Stimulated activated CD4-positive, alpha-beta T cell treated with anti-CD3 and anti-CD28 coated beads, Interleukin-1b, Interleukin-23, amount 100 ng/mL, for 1 hour (primary cell): ENCODE measurements around the gene ELF3.
"Not testable (repeated sequence)": the region's sequence is repeated elsewhere in the genome, so short reads cannot be mapped to it uniquely, and the experiment has no call there.

ENCODE experiments used
- DNase-seq, 2 donors: peaks; one replicate each; pipeline ENCODE4 v3.0.0-alpha.2; 2020; ENCODE audit warnings: low read depth in 2 of 2

ELF3 gene

DNA sequence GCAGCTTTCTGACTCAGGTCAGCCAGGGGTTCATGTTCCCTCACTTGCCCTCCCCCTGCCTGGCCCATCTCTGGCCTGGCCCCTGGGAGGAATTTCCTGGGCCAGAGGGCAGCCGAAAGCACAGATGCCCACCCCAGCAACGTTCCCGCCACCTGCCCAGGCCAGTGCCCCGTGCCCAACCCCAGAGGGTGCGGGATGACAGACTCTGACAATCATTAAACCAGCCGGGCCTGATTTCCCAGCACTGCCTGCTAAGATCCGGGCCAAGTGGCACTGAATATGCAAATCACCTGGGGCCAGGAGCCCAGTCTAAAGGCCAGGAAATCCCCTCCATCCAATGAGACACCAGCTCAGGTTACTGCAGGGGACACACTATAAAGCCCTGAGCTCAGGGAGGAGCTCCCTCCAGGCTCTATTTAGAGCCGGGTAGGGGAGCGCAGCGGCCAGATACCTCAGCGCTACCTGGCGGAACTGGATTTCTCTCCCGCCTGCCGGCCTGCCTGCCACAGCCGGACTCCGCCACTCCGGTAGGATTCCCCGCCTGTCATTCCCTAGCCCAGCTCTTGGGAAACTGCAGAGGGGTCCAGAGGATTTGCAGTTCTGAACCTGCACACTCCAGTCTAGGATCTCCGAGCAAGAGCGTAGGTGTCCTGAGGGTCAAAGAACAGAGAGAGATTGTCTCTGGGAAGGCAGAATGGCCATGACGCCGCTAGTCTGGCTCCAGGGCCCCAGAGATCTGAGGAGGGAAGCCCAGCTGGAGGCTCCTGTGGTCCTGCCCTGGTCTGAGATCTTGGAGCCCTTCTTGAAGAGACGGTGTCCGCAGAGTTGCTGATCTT, at the start of gene ELF3:
ELF3 (plus strand) TSS at position 408 of the 836 bp plus-strand sequence. CDS start 550 bp downstream, outside the sequence.
- DNase-seq = no peak

DNA sequence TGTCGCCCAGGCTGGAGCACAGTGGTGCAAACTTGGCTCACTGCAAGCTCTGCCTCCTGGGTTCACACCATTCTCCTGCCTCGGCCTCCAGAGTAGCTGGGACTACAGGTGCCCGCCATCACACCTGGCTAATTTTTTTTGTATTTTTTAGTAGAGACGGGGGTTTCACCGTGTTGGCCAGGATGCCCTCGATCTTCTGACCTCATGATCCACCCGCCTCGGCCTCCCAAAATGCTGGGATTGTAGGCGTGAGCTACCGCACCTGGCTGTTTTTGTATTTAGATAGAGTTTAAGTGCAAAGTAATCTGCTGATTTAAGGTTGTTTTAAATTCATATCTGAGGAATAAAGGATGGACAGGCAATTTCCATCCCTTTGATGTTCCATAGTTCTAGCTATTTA, 48.0 kb upstream of the ELF3 start:
- DNase-seq = not testable (repeated sequence)

DNA sequence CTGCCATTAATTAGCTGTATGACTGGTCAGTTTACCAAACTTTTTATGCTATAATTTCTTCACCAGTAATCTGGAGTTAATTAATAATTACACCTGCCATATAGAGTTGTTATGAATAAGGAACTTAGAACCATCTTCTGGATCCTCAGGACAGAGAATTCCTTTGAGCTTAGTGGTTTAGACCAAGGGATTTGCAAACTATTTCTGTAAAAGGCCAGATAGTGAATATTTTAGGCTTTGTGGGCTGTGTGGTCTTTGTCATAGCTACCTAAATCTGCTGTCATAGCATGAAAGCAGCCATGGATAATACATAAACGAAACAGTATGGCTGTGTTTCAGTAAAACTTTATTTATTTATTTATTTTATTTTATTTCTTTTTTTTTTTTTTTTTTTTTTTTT, 46.1 kb upstream of the ELF3 start:
- no peak for DNase-seq

DNA sequence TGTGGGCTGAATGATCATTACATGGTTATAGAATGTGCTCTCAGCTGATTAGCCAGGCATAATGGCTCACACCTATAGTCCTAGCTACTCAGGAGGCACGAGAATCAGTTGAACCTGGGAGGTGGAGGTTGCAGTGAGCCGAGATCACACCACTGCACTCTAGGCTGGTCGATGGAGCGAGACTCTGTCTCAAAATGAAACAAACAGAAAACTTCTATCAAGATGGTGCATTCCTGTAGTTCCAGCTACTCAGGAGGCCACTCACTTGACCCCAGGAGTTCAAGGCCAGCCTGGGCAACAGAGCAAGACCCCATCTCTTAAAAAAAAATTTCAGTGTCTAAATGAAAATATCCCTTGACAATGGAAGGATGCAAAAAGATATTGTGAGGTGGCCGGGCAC, 44.2 kb upstream of the ELF3 start:
- no peak for DNase-seq

DNA sequence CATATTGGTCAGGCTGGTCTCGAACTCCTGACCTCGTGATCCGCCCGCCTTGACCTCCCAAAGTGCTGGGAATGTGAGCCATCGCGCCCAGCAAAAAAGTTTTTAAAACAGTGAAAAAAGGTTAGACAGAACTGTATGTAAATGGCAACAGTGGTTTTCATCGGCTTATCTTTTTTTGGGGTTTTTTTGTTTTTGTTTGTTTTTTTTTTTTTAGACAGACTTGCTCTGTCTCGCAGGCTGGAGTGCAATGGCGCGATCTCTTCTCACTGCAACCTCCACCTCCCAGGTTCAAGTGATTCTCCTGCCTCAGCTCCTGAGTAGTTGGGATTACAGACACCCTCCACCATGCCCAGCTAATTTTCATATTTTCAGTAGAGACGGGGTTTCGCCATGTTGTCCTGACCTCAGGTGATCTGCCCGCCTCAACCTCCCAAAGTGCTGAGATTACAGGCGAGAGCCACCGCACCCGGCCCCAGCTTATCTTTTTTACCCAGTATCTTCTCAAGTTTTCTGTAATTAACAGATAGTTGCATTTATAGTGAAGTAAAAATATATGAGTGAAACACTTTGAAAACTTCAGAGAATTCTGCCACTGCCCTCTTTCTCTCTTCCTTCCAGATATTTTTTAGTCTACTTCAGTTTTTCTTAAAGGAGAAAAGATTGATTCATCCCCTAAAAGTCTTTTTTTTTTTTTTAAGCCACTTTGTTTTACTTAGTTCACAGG, 42.0 kb upstream of the ELF3 start:
- no peak for DNase-seq

DNA sequence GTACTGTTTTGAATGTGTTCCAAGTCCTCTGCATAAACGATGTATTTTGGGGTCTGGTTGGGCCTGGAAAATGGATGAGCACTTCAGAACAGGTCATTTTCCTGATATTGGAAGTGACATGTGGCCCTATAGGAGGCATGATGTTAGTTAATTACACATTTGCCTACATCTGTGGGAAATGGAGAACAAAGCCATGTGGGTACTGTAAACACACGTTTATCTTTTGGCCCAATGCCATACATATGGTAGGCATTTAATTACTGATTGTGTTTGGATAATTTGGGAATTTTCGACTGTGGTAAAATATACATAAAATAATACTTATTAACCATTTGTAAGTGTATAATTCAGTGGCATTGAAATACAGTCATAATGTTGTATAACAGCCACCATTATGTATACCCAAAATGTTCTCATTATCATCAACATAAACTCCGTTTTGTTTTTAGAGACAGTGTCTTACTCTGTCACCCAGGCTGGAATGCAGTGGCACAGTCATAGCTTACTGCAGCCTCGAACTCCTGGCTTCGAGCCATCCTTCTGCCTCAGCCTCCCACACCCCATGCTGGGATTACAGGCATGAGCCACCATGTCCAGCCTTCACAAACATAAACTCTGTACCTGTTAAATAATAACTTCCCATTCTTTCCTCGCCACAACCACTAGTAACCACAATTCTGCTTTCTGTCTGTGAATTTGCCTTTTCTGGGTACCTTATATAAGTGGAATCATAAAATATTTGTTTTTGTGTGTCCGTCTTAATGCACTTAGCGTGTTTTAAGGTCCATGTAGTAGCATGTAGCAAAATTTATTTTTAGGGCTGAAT, 39.8 kb upstream of the ELF3 start:
- DNase-seq = no peak

DNA sequence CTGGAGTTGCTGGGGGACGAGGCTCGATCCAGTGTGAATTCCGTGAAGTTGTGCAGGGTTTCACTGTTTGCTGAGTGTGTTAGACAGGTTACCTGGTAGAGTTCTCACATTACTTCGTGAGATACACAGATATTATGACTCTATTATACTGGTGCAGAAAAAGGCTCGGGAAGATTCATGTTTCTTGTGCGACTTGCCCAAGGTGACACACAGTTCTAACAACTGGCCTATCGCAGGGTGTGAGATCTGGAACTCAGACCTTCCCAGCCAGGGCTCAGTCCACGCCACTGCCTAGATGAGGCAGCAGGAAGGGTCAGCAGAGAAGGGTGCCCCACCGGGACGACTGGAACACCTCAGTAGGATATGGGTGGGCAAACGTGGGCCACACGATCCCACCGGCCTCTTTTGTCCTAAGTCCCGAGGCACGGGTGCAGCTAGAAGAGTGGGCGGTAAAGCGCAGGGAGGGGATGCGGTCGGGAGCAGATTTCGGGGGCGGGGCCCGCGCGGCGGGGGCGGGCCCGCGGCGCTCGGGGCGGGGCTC, 28.2 kb upstream of the ELF3 start:
- peak; percentile 21 to 57 for DNase-seq

DNA sequence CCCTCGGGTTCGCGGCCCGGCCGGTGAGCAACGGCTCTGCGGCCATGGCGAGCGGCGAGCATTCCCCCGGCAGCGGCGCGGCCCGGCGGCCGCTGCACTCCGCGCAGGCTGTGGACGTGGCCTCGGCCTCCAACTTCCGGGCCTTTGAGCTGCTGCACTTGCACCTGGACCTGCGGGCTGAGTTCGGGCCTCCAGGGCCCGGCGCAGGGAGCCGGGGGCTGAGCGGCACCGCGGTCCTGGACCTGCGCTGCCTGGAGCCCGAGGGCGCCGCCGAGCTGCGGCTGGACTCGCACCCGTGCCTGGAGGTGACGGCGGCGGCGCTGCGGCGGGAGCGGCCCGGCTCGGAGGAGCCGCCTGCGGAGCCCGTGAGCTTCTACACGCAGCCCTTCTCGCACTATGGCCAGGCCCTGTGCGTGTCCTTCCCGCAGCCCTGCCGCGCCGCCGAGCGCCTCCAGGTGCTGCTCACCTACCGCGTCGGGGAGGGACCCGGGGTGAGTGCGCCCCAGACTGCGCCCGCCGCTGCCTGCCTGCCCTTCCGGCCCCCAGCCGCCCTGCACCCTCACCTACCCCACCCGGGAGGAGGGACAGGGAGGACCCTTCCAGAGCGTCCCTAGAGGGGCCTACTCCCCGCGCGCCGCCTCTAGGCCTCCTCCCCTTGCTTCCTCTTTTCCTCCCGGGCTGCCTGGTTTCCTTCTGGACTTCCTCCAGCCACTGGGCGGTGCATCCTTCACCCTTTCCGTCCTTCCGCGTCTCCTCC, 27.6 kb upstream of the ELF3 start, which contains the start of gene RNPEP:
RNPEP (plus strand) TSS at position 26 of the 757 bp plus-strand sequence; CDS start at position 45, 19 bp downstream.
- peak in 1 of 2 donors; percentile 9 for DNase-seq

DNA sequence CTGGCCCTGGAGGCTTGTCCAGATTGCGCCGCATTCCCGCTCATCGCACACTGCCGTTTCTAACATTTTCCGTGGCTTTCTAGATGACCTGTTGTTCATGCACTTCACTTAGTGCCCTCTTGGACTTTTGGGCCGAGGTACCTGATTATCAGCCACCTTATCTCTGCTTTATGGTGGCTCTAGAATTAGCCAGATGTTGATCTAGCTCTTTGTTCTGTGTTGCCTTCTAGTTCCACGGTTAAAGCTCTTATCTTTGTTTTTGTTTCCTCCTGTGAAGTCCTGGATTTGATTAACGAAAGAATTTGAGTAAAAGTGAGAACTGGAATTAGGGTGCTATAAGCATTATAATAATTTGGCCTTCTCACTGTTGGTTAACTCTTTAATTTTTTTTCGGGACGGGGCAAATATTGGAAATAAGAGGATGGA, 27.0 kb upstream of the ELF3 start:
- DNase-seq = no peak

DNA sequence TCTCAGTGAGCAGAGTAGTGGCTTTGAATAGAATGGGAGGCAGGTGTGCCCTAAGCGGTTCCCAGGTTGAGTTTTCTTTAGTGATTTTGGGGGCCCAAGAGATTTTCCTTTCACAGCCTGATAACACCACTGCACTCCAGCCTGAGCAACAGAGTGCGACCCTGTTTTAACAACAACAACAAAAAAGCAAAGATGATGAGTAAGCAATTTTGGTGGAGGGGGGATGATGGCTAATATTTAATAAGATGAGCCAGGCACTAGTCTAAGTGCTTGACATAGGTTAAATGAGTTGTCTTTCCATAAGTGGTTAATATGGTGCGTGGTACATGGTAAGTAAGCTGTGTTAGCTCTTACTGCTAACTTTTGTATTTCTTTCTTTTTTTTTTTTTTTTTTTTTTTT, 25.9 kb upstream of the ELF3 start:
- no peak for DNase-seq

DNA sequence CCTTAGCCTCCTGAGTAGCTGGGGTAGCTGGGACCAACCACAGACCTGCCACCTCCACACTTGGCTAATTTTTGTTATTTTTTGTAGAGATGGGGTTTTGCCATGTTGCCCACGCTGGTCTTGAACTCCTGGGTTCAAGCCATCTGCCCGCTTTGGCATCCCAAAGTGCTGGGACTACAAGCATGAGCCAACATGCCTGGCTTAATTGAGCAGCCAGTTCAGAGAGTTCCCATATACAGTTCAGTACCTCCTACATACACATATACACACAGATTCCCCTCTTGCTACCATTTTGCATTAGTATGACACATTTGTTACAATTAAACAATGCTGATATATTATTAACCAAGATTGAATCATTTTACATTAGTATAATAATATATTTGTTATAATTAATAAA, 25.0 kb upstream of the ELF3 start:
- no peak for DNase-seq

DNA sequence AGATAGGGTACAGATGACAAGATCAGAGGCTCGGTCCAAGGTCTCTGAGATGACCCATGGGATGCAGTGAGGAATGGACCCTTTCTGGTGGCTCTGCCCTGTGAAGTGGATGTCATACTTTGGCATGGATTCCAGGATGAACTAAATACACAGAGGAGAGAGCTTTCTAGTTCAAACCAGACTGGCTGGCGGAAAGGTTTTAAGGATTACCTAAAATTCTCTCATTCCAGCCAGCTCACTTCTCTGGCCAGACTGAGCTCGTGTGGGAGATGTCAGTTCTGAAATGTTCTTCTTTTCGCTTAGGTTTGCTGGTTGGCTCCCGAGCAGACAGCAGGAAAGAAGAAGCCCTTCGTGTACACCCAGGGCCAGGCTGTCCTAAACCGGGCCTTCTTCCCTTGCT, 21.8 kb upstream of the ELF3 start:
- DNase-seq = no peak

DNA sequence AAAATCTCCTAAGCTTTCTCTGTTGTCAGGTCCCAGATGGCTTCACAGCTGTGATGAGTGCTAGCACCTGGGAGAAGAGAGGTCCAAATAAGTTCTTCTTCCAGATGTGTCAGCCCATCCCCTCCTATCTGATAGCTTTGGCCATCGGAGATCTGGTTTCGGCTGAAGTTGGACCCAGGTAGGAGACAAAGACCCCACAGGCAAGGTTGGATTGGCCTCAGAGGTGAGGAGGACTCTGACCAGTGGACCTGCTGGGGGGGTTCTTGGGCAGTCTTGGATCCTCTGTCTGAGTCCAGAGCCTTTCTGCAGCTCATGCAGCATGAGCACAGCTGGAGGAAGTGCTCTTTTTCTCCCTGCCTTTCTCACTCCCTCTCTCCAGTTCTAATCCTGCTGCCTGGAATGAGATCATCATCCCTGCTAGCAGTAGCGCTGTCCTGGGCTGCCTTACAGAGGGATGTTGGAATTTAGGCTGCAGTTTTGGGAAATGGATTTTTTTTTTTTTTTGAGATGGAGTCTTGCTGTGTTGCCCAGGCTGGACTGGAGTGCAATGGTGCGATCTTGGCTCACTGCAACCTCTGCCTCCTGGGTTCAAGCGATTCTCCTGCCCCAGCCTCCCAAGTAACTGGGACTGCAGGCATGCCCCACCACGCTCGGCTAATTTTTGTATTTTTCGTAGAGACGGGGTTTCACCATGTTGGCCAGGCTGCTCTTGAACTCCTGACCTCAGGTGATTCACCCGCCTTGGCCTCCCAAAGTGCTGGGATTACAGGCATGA, 20.8 kb upstream of the ELF3 start:
- no peak for DNase-seq

DNA sequence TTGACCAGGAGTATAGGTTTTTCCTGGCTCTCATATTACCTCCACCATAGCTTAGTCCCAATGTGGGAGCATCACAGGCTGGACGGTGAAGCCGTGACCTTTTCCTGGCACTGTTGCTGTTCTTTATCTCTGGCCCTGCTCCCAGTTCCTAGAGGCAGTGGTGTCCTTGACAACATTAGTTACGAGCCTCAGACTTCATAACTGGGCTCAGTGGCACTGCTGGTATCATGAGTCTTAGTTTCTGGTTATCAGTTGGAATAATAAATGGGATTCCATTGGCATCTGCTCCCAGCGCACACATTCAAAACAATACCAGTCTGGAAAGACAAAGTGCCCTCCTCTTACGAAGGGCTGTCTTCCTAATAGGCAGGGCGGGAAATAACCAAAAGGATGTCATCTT, 20.0 kb upstream of the ELF3 start:
- DNase-seq = no peak

DNA sequence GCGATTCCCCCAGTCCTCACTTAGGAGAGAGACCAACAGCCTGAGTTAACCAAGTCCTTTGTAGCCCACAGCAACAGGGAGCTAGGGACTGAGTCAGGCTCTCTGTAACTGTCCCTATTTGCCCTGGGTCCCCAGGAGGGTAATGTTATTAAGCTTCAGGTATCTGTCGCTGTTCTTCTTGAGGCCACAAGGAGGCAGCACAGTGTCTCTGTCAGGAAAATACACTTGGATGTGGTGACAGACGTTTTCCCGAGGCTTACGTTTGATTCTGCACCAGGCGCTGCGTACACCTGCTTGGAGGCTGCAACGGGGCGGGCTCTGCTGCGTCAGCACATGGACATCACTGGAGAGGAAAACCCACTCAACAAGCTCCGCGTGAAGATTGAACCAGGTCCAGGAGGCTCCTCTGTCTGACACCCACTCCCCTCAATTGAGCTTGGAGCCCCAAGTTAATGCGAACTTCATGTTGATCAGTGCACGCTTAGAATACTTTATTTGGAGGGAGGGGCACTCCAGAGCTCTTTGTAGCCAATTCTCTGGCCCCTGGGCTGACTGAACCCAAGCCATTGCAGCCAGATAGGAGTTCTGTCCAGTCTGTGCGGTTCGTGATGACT, 10.7 kb upstream of the ELF3 start:
- no peak for DNase-seq

DNA sequence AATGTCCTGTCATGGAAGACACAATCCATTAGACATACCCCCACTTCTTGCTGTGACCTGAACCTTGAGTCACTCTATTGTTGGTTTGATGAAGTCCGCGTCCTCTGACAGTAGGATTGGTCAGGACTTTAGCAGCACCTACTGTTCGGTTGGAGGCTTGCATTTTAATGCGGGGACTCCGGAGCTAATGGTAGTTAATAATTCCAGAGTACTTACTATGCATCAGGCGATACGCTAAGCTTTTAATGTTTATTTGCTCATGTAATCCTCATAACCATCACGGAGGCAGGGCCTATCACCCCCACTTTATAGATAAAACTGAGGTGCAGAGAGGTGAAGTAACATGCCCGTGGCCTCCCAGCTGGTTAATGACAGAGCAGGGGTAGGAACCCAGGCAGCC, 7.9 kb upstream of the ELF3 start:
- DNase-seq = no peak

DNA sequence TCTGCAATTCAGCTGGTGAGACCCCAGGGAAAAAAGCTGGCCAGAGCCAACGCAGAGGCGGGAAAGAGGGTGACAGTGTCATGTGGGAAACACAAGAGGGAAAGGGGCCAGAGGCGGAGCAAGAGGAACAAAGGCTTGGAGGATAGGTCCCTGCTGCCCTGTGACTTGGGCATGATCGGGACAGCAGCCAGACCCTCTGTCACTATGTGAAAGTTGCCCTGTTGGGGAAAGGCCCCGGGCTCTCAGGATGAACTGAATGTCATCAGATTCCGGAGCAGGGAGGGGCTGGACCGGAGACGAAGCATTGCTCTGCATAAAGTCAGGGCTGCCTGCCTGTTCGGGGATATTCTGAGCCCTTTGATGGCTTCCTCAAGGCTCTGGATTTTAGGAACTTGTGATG, 5.7 kb upstream of the ELF3 start:
- no peak for DNase-seq

DNA sequence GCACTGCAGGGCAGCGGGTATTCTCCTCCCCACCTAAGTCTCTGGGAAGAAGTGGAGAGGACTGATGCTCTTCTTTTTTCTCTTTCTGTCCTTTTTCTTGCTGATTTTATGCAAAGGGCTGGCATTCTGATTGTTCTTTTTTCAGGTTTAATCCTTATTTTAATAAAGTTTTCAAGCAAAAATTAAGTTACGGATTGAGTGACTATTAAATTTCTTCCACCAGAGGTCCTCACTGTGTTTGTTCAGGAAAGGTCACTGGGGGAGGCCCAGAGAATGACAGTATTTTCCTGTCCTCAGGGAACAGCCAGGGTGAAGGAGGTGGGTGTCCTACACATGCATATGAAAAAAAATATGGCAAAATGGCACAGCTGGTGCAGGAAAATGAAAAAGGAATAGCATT, 4.4 kb upstream of the ELF3 start:
- DNase-seq = no peak

DNA sequence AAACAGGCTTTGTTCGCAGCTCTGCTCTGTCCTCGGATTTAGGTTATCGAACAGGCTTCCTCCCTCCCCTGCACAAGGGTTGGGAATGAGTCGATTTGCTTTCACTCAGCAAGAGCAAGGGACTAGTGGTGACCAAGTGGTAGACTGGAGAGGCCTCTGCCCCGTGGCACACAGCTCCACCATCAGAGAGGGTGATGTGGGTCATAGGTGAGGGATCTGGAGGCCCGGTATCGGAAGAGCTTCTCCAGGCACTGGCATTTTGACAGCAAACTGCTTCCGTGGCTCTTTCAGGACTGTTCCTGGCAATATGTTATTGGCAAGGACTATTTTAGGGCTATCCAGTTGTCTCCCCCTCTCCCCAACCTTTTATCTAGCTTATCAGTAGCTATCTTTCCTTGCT, 3.1 kb upstream of the ELF3 start:
- DNase-seq = no peak
